GM12864 (cell line): ENCODE results near the gene CTDSPL.

Experiments used
- DNase-seq: peaks from one replicate; pipeline ENCODE4 v3.0.0-alpha.2; 2011; ENCODE audit warnings: low read depth
- H3K4me3 ChIP-seq: 2 replicates; pipeline ENCODE4 v1.5.1; 2011; ENCODE audit warnings: mild to moderate bottlenecking, low read depth, low read length, control low read depth
- CTCF ChIP-seq: IDR thresholded peaks from 2 replicates; pipeline ENCODE4 v1.5.1; 2011; ENCODE audit warnings: low read depth, mild to moderate bottlenecking, moderate library complexity, low read length, control low read depth, inconsistent platforms; ENCODE audit errors: missing control alignments

The CTDSPL gene

GRCh38 chr3:38015984-38016383, 154.3 kb downstream of the CTDSPL start:
- H3K4me3 ChIP-seq: no peak overlapping the region
- no peak for DNase-seq
- TF ChIP-seq CTCF: no peak

DNA sequence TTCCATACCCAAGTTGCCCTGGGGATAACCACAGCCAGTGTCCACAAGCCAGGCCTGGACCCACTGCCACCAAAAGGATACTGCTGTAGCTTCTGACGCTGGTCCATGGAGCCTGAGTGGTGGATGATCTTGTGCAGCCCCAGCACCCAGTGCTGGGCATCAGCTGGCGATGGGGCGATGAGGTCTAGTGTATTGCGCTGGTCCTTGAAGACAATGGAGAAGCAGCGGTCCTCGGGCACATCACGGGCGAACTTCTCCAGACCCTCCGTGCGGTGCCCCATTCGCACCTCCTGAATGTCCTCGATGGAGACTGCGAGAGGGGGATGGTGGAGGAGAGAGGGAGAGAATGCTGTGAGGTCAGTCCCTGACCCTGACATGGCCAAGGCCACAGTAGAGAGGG, 154.7 kb downstream of the CTDSPL start:
- H3K4me3 ChIP-seq: no peak overlapping the region
- DNase-seq: no peak
- TF ChIP-seq CTCF: no peak

DNA sequence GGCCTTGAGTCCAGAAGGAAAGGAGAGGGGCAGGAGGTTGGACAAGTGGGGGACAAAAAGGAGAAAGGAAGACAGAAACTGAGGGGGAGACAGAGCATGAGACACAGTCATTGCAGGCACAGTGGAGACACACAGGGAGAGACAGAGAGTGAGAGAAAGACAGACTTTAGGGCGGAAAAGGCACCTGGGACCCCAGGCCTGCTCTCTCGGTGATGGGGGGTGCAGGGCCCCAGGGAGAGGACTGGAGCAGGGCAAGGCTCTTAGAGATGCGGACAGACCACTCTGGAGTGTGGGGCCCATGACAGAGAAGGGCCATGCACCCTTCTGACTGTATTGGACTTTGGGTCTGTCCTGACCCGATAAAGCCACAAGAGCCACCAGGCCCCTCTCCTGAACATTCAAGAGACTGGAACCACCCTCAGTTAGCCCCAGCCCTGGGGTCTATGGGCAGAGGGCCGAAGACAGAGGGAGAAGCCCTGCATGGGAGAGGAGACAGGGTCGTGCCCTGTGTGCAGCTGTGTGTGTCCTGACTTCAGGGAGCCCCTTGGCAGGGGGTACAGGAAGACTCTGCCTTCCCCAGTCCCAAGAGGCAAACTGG, 155.3 kb downstream of the CTDSPL start:
- no peak overlapping the region for H3K4me3 ChIP-seq
- DNase-seq: no peak
- TF ChIP-seq CTCF: no peak

- no peak for TF ChIP-seq CTCF
- DNase-seq: no peak
- no peak overlapping the region for H3K4me3 ChIP-seq
Measured at GRCh38 chr3:38017445-38018295, 156.0 kb downstream of the CTDSPL start.

DNA sequence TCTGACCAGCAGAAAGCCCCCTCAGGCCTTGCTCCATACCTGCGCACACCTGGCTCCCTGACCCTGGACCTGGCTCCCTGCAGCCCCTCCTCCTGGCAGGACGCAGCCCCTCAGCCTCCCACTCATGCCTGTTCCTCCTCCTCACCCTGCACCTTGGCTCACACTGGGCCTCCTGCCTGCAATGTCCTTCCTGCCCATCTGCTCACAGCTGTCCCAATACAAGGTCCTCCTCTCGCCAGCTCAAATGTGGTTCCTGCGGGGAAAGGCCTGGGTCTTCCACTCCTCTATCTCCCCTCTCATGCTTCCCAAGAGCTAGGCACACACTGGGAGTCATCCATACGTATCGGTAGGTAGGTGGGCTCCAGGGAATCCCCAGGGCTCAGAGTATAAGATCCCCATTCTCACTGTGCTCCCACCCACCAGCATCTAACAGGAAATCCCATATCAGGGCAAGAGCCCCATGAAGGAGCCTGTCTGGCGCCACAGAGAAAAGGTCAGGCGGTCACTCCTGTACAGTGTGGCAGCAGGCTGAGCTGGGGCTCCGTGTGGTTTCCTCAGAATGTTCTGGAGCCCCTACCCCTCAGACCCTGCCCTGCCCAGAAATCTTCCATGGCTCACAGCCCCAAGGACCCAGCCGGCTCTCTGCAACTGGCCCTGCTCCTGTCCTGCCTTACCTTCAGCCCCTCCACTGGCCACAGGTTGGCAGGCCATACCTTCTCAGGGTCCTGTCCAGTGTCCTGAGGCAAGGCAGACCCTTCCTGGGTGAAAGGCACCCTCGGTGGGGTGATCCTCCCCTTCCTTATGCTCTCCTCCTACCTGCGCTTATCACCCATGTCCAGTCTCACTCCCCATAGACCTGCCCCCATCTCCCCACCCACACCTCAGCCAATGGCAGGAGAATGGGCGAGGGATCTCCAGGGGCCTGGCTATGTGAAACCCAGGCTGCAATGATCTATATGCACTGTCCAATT, 156.9 kb downstream of the CTDSPL start:
- no peak for DNase-seq
- TF ChIP-seq CTCF: no peak
- no peak overlapping the region for H3K4me3 ChIP-seq

- TF ChIP-seq CTCF: no peak
- H3K4me3 ChIP-seq: no peak overlapping the region
- DNase-seq: no peak
Measured at GRCh38 chr3:38019658-38020341, 158.1 kb downstream of the CTDSPL start.
